ENCODE measurements around the gene TDRD10.

GRCh38 chr1:154502066-154502743 is at the start of gene TDRD10, which contains the start of gene SHE:
- peak in 1 of 2 donors; percentile 37 for TF ChIP-seq POLR2A (IDR thresholded peaks at IDR 0.05)
- no peak for TF ChIP-seq CTCF (IDR thresholded peaks at IDR 0.05 in 4 of 5, conservative IDR thresholded peaks at IDR 0.05 in 1 of 5)

Measured in gastrocnemius medialis (tissue), 4 donors.